GM12878 (cell line): ENCODE data around the gene DLG1. TPM values are rescaled to one million over a fixed set of nuclear protein-coding genes. Genes with fewer than 3 reads are reported as not detected.
"Not testable (repeated sequence)": the region's sequence is repeated elsewhere in the genome, so short reads cannot be mapped to it uniquely, and the experiment has no call there.

Experiments
- ATAC-seq: fragments of 200-7000 bp; cut with Tn5 transposase; 3 replicates; pipeline ENCODE4 v1.9.1; 2020; ENCODE audit warnings: mild to moderate bottlenecking, moderate library complexity
- BruUV-seq: library from RNA; stranded (reverse); fragments of 400-500 nt; replicated peaks from 2 replicates; lab custom pipeline; 2021; lab: Mats Ljungman, UMichigan
- CTCF ChIA-PET: fragments of 300-600 bp; sonication (Branson Sonifier 250); formaldehyde crosslinking; extraction: SDS; loops from one replicate; lab custom pipeline; 2021; ENCODE audit warnings: inconsistent platforms; lab: Yijun Ruan, JAX
- POLR2A ChIA-PET: fragments of 350-600 bp; formaldehyde crosslinking; extraction: SDS; loops from one replicate; lab custom pipeline; 2021; ENCODE audit warnings: inconsistent platforms; lab: Charles Lee
- RAD21 ChIA-PET: fragments of 300-600 bp; sonication (Branson Sonifier 250); formaldehyde crosslinking; loops from one replicate; lab custom pipeline; 2023; ENCODE audit warnings: antibody characterized with exemption; ENCODE audit not compliant: unreplicated experiment; lab: Charles Lee
- SMC1A ChIA-PET: fragments of 300-600 bp; sonication (Branson Sonifier 250); formaldehyde crosslinking; loops from one replicate; lab custom pipeline; 2023; ENCODE audit not compliant: unreplicated experiment, uncharacterized antibody; lab: Charles Lee
- DNase-seq: peaks from one replicate; pipeline ENCODE4 v3.0.0-alpha.2; 2011; ENCODE audit warnings: low read depth, low spot score
- FAIRE-seq: peaks from 3 replicates; lab custom pipeline; 2011; peaks lifted over from hg19 to GRCh38; lab: Jason Lieb, UNC
- H2AFZ ChIP-seq: 2 replicates; pipeline ENCODE4 v1.6.0; 2011; ENCODE audit warnings: low read depth, low read length, control low read depth; ENCODE audit not compliant: control insufficient read depth
- H3K27ac ChIP-seq: 2 replicates; pipeline ENCODE4 v1.5.1; 2011; ENCODE audit warnings: control low read depth; ENCODE audit not compliant: control insufficient read depth, insufficient read depth
- H3K27me3 ChIP-seq, 2 experiments: replicated peaks in 1 of 2; 2 replicates each; pipeline versions ENCODE4 v1.6.0 to v1.6.1; 2011; ENCODE audit warnings: low read length in 1 of 2; ENCODE audit not compliant: control insufficient read depth in 2 of 2, insufficient read depth in 2 of 2
- H3K36me3 ChIP-seq, 2 experiments: 2 replicates each; pipeline ENCODE4 v1.5.1; 2011; ENCODE audit warnings: low read length in 1 of 2; ENCODE audit not compliant: control insufficient read depth in 2 of 2, insufficient read depth in 2 of 2
- H3K4me1 ChIP-seq: 2 replicates; pipeline ENCODE4 v1.6.1; 2011; ENCODE audit warnings: mild to moderate bottlenecking, low read length, moderate library complexity, mixed read lengths; ENCODE audit not compliant: control insufficient read depth, insufficient read depth
- H3K4me2 ChIP-seq: 2 replicates; pipeline ENCODE4 v1.6.0; 2011; ENCODE audit warnings: control low read depth; ENCODE audit not compliant: control insufficient read depth, insufficient read depth
- H3K4me3 ChIP-seq: fragments of 200-600 bp; sonication (generic); 2 replicates; pipeline ENCODE4 v1.5.1; 2016
- H3K79me2 ChIP-seq: 2 replicates; pipeline ENCODE4 v1.6.0; 2011; ENCODE audit warnings: low read length; ENCODE audit not compliant: control insufficient read depth, insufficient read depth
- H3K9ac ChIP-seq: 2 replicates; pipeline ENCODE4 v1.8.0; 2011; ENCODE audit warnings: low read length, control low read depth, mixed read lengths; ENCODE audit not compliant: control insufficient read depth, insufficient read depth
- H3K9me3 ChIP-seq: replicated peaks from 3 replicates; pipeline ENCODE4 v1.5.1; 2011; ENCODE audit warnings: mild to moderate bottlenecking, low read length; ENCODE audit not compliant: control insufficient read depth, insufficient read depth
- H4K20me1 ChIP-seq: 2 replicates; pipeline ENCODE4 v1.6.0; 2011; ENCODE audit not compliant: control insufficient read depth, insufficient read depth
- EZH2 ChIP-seq: IDR thresholded peaks from 2 replicates; pipeline ENCODE4 v1.6.1; 2012; ENCODE audit warnings: low read depth, mild to moderate bottlenecking, control low read depth, inconsistent platforms, low read length, borderline replicate concordance; ENCODE audit not compliant: control insufficient read depth
- WGBS: methylation state at CpG from one replicate; pipeline ENCODE4 v1.1.6; 2016; ENCODE audit warnings: low lambda C conversion rate; ENCODE audit not compliant: insufficient replicate concordance, insufficient coverage; ENCODE audit errors: missing lambda C conversion rate; 5-methylcytosine and 5-hydroxymethylcytosine counted together
- in situ Hi-C: fragments of 300-500 bp; cut with MboI; formaldehyde crosslinking; loops from 9 replicates; pipeline ENCODE4 v1.14.3; 2018; ENCODE audit warnings: mixed read lengths
- intact Hi-C: fragments of 100-400 bp; cut with micrococcal nuclease; formaldehyde crosslinking; loops from one replicate; pipeline ENCODE4 v1.14.2; 2022; ENCODE audit not compliant: unreplicated experiment
- polyA plus RNA-seq, 11 experiments: library from polyadenylated mRNA; depleted of rRNA in 4 of 11; unstranded in 6 of 11; stranded (reverse) in 5 of 11; fragments of >200 nt; fragmentation: Nextera tagmentation in 4 of 11; fragmentation: Illumina TruSeq in 1 of 11; extraction: Ambion mirVana in 4 of 11; extraction: Trizol in 1 of 11; gene quantifications; 1 replicate in 1 of 11; 2 replicates in 10 of 11; pipeline versions ENCODE4 v1.2.1 to v1.2.3, GENCODE V29; 2011 to 2016; ENCODE audit warnings: inconsistent platforms in 2 of 11, missing spikeins in 2 of 11, low read depth in 1 of 11
- total RNA-seq, 4 experiments: library from RNA; depleted of rRNA in 3 of 4; stranded (reverse); fragments of >200 nt in 3 of 4; fragmentation: Illumina TruSeq in 1 of 4; extraction: Trizol in 1 of 4; gene quantifications; 2 replicates each; pipeline versions ENCODE4 v1.2.1 to v1.2.3, GENCODE V29; 2013 to 2021
- TF ChIP-seq, protein P1 (sequence below): IDR thresholded peaks from 2 replicates; pipeline ENCODE4 v1.6.1; 2012; ENCODE audit warnings: low read length, inconsistent platforms
- TF ChIP-seq, protein P2 (sequence below): fragments of 450-650 bp; IDR thresholded peaks from 2 replicates; pipeline ENCODE4 v1.6.1; 2016; ENCODE audit warnings: mild to moderate bottlenecking, moderate library complexity, borderline replicate concordance

DLG1 gene
- total and polyA plus RNA-seq, 10 of the 15 experiments (the other 5 are each of a cell fraction or from before 2014, with no cell fraction given): 9.2 to 63.1 (median 40.1) TPM

DNA sequence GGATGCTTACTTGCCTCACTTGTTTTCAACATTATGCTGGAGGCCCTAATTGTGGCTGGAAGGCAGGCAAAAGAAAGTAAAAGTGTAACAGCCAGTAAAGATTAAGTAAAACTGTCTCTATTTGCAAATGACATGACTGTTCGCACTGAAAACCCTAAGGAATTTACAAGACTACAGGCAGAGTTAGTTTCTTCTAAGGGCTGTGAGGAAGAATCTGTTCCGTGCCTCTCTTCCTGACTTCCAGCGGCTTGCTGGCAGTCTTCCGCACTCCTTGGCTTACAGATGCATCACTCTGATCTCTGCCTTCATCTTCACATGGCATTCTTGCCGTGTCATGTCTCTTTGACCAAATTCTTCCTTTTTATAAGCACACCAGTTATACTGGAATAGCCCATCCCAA lies 86.1 kb downstream of the DLG1 start (continued):
- TF ChIP-seq EZH2: no peak
- TF ChIP-seq, protein P1, sequence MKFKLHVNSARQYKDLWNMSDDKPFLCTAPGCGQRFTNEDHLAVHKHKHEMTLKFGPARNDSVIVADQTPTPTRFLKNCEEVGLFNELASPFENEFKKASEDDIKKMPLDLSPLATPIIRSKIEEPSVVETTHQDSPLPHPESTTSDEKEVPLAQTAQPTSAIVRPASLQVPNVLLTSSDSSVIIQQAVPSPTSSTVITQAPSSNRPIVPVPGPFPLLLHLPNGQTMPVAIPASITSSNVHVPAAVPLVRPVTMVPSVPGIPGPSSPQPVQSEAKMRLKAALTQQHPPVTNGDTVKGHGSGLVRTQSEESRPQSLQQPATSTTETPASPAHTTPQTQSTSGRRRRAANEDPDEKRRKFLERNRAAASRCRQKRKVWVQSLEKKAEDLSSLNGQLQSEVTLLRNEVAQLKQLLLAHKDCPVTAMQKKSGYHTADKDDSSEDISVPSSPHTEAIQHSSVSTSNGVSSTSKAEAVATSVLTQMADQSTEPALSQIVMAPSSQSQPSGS: no peak
- TF ChIP-seq, protein P2, sequence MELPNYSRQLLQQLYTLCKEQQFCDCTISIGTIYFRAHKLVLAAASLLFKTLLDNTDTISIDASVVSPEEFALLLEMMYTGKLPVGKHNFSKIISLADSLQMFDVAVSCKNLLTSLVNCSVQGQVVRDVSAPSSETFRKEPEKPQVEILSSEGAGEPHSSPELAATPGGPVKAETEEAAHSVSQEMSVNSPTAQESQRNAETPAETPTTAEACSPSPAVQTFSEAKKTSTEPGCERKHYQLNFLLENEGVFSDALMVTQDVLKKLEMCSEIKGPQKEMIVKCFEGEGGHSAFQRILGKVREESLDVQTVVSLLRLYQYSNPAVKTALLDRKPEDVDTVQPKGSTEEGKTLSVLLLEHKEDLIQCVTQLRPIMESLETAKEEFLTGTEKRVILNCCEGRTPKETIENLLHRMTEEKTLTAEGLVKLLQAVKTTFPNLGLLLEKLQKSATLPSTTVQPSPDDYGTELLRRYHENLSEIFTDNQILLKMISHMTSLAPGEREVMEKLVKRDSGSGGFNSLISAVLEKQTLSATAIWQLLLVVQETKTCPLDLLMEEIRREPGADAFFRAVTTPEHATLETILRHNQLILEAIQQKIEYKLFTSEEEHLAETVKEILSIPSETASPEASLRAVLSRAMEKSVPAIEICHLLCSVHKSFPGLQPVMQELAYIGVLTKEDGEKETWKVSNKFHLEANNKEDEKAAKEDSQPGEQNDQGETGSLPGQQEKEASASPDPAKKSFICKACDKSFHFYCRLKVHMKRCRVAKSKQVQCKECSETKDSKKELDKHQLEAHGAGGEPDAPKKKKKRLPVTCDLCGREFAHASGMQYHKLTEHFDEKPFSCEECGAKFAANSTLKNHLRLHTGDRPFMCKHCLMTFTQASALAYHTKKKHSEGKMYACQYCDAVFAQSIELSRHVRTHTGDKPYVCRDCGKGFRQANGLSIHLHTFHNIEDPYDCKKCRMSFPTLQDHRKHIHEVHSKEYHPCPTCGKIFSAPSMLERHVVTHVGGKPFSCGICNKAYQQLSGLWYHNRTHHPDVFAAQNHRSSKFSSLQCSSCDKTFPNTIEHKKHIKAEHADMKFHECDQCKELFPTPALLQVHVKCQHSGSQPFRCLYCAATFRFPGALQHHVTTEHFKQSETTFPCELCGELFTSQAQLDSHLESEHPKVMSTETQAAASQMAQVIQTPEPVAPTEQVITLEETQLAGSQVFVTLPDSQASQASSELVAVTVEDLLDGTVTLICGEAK: no peak
- TF ChIP-seq, all 136 proteins: peak for 0

DNA sequence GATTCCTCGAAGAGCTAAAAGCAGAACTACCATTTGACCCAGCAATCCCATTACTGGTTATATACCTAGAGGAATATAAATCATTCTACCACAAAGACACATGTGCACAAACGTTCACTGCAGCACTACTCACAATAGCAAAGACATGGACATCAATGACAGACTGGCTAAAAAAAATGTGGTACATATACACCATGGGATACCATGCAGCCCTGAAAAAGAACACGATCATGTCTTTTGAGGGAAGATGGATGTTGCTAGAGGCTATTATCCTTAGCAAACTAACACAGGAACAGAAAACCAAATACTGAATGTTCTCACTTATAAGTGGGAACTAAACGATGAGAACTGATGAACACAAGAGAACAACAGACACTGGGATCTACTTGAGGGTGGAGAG lies 86.7 kb downstream of the DLG1 start:
- ATAC-seq, H4K20me1 ChIP-seq, POLR2A ChIA-PET, FAIRE-seq, CTCF ChIA-PET, H3K36me3 ChIP-seq, SMC1A ChIA-PET, H3K9ac ChIP-seq, in situ Hi-C loops, intact Hi-C loops, DNase-seq, BruUV-seq, H3K9me3 ChIP-seq, H3K4me1 ChIP-seq, H3K4me3 ChIP-seq, H3K4me2 ChIP-seq, H3K27ac ChIP-seq, H3K27me3 ChIP-seq, RAD21 ChIA-PET, H2AFZ ChIP-seq: not testable (repeated sequence)
- peaks cover 32% of the 10 kb centered on the region for H3K79me2 ChIP-seq
- WGBS: 100% methylated on average over 1 of the region's 4 CpGs
